SH-SY5Y (cell line): ENCODE results near the gene ABHD4.

Experiments used
- GATA2 ChIP-seq: IDR thresholded peaks from 2 replicates; pipeline ENCODE4 v1.6.1; 2011; ENCODE audit warnings: mild to moderate bottlenecking, low read depth, low read length
- GATA3 ChIP-seq: IDR thresholded peaks from 2 replicates; pipeline ENCODE4 v1.6.1; 2011; ENCODE audit warnings: low read depth, mild to moderate bottlenecking, low read length, moderate library complexity

The ABHD4 gene

GRCh38 chr14:22572562-22573058 is 25.5 kb upstream of the ABHD4 start:
- TF ChIP-seq GATA3 (no peak), GATA2 (no peak)

DNA sequence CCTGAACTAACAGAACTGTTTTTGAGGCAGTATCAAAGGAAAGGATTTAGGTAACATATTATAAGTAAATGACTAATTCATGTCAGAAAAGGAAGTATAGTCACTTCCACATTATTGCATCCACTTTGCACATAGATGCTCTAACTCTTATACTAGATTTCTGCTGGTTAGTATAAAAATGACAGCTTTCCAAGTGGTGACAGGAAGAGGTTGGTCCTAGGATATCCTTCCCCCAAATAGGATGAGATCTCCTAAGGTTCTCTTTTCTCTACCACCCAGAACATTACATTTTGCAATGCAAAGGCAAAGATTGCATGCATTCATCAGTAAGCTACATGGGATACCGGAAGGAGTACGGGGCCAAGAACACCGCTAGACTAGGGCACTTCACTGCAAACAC is 24.3 kb upstream of the ABHD4 start:
- no peak for TF ChIP-seq GATA2
- TF ChIP-seq GATA3, result no peak

DNA sequence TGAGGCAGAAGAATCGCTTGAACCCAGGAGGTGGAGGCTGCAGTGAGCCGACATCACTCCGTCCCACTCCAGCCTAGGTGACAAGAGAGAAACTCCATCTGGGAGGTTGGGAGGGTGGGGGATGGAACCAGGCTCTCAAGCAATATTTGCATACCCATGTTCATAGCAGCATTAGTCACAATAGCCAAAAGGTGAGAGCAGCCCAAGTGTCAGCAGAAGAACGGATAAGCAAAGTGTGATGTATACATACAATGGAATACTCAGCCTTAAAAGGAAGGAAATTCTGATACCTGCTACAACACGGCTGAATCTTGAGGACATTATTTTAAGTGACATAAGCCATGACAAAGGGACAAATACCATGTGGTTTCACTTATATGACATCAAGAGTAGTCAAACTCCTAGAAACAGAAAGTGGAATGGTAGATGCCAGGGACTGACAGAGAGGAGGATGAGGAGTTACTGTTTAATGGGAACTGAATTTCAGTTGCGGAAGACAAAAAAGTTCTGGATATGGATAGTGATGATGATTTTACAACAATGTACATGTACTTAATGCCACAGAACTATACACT is 20.7 kb upstream of the ABHD4 start:
- TF ChIP-seq GATA3 (no peak), GATA2 (no peak)

- TF ChIP-seq GATA3, result no peak
- TF ChIP-seq GATA2, result no peak
These were observed 18.9 kb upstream of the ABHD4 start for GRCh38 chr14:22579236-22579635.

DNA sequence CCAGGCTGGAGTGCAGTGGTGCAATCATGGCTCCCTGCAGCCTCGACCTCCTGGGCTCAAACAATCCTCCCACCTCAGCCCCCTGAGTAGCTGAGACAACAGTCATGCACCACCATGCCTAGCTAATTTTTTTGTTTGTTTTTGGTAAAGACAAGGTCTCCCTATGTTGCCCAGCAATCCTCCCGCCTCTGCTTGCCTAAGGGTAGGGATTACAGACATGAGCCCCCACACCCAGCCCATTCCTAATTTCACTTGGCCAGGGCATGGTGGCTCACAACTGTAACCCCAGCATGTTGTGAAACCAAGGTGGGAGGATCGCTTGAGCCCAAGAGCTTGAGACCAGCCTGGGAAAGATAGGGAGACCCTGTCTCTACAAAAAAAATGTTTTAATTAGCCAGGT is 18.2 kb upstream of the ABHD4 start:
- TF ChIP-seq GATA2, result no peak
- TF ChIP-seq GATA3, result no peak

DNA sequence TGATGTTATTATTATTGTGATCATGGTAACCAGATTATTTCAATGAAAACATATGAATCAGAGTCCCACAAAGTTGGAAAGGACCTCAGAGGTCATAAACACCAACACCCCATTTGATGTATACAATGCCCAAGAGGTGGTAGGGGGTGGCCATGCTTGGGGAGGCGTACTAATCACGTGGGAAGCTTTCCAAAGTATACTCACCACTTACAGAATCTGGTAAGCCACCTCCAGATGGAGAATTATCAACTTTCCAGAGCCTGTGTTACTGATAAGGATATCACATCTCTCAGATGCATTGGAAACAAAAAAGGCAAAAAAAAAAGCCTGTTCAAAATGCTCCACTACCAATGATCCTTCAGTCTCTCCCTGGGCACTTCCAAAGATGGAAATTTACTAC is 17.5 kb upstream of the ABHD4 start:
- no peak for TF ChIP-seq GATA3
- TF ChIP-seq GATA2, result no peak

DNA sequence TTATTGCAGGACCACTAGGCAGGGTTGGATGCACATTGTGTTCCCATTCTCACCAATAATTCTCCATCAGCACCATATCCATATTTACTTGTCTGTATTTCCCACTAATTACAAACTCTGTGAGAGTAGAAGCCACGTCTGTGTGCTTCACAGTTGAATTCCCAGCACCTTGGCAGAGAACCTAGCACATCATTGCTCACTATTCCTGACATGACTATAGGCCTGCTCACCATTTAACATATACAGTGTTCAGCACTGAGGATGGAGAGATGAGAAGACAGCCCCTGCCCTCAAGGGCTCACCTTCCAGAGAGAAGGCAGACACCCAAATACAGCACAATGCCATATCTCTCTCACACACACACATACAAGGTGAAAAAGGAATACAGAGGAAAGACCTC is 14.1 kb upstream of the ABHD4 start:
- TF ChIP-seq GATA2 (no peak), GATA3 (no peak)

DNA sequence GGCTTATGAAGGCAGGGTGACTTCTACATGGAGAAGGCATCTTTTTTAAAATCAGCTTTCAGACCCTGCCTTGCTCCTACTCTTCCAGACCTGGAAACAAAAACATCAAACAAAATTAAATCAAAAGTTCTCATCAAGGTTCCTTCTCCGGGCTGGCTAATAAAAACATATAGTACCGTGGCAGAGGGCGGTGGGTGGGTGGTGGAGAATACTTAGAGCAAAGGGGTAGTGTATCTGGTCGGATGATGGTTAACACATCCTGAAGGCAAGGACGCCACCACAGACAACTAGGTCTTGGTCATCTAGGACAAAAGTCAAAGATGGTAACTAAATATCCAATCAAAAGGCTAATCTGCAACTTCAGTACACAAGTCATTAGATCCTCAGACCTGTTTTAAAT is 10.9 kb upstream of the ABHD4 start:
- no peak for TF ChIP-seq GATA3
- TF ChIP-seq GATA2, result no peak

GRCh38 chr14:22588526-22589095 is 9.5 kb upstream of the ABHD4 start:
- no peak for TF ChIP-seq GATA3
- no peak for TF ChIP-seq GATA2

GRCh38 chr14:22589096-22589839 is 8.8 kb upstream of the ABHD4 start, which contains the start of gene DAD1:
TSS of gene DAD1 (minus strand) at chr14:22589224. CDS start at chr14:22589157, 67 bp downstream.
- TF ChIP-seq GATA2, result no peak; the same call in 1 of the 2 replicates
- no peak for TF ChIP-seq GATA3

DNA sequence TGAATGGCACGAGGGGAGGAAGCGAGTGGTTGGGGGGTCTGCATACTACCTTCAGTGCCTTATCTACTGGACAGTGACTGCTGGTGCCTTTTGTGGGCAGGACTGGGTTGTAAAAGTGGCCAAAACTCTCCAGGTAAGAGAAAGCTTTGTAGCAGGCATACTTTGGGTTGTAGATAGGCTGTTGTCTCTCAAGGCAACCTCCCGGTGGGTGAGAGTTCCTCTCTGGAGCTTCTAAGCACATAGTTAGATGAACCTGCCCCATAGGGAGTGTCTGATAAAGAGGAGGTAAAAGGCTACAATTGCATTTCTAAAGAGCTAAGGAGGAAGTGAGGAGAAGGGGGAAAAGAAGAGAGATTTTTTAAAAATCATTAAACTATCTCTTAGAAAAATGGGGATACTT is 4.9 kb upstream of the ABHD4 start:
- TF ChIP-seq GATA2, result no peak
- no peak for TF ChIP-seq GATA3

- no peak for TF ChIP-seq GATA2
- TF ChIP-seq GATA3, result no peak
These were observed 4.5 kb upstream of the ABHD4 start for GRCh38 chr14:22593601-22594000.

GRCh38 chr14:22594156-22594716 is 3.9 kb upstream of the ABHD4 start:
- TF ChIP-seq GATA3 (no peak), GATA2 (no peak)

- TF ChIP-seq GATA3, result no peak
- no peak for TF ChIP-seq GATA2
These were observed 1.7 kb upstream of the ABHD4 start for GRCh38 chr14:22596354-22596879.

- no peak for TF ChIP-seq GATA3
- TF ChIP-seq GATA2, result no peak
These were observed 835 bp upstream of the ABHD4 start for GRCh38 chr14:22597265-22597664.

- TF ChIP-seq GATA3, result no peak
- no peak for TF ChIP-seq GATA2
These were observed 365 bp upstream of the ABHD4 start for GRCh38 chr14:22597771-22598098.
